GM19328 (cell line): ENCODE measurements around the gene ZIC4.

Experiments
- ATAC-seq: cut with Tn5 transposase; IDR thresholded peaks from one replicate; pipeline ENCODE4 v1.9.1; 2021; ENCODE audit warnings: mild to moderate bottlenecking, moderate library complexity; ENCODE audit not compliant: unreplicated experiment

The ZIC4 gene

GRCh38 chr3:147405231-147406027, 914 bp downstream of the ZIC4 start:
- ATAC-seq = no peak

- no peak for ATAC-seq
These were observed 1.5 kb downstream of the ZIC4 start for GRCh38 chr3:147404800-147405230.

- ATAC-seq = no peak
These were observed 2.1 kb downstream of the ZIC4 start for GRCh38 chr3:147404000-147404799.

- no peak for ATAC-seq
These were observed 2.8 kb downstream of the ZIC4 start for GRCh38 chr3:147403511-147403910.

- no peak for ATAC-seq
These were observed 4.2 kb downstream of the ZIC4 start for GRCh38 chr3:147402159-147402558.

GRCh38 chr3:147401421-147401820, 4.9 kb downstream of the ZIC4 start:
- no peak for ATAC-seq

GRCh38 chr3:147400999-147401398, 5.3 kb downstream of the ZIC4 start:
- ATAC-seq = no peak

- no peak for ATAC-seq
These were observed 6.2 kb downstream of the ZIC4 start for GRCh38 chr3:147400111-147400510.

- no peak for ATAC-seq
These were observed 7.4 kb downstream of the ZIC4 start for GRCh38 chr3:147398813-147399534.

GRCh38 chr3:147397875-147398812, 8.2 kb downstream of the ZIC4 start:
- ATAC-seq = no peak

GRCh38 chr3:147397155-147397874, 9.0 kb downstream of the ZIC4 start:
- ATAC-seq = no peak

GRCh38 chr3:147396712-147397046, 9.7 kb downstream of the ZIC4 start:
- no peak for ATAC-seq

- ATAC-seq = no peak
These were observed 10.2 kb downstream of the ZIC4 start for GRCh38 chr3:147395899-147396711.

GRCh38 chr3:147394884-147395225, 11.5 kb downstream of the ZIC4 start:
- ATAC-seq = no peak

GRCh38 chr3:147393943-147394883, 12.1 kb downstream of the ZIC4 start:
- no peak for ATAC-seq

- no peak for ATAC-seq
These were observed 12.9 kb downstream of the ZIC4 start for GRCh38 chr3:147393261-147393942.

GRCh38 chr3:147392625-147392946, 13.8 kb downstream of the ZIC4 start:
- ATAC-seq = no peak
